GM12878 (cell line): ENCODE data around the gene TCP11L1. TPM values are rescaled to one million over a fixed set of nuclear protein-coding genes. Genes with fewer than 3 reads are reported as not detected.

Experiments
- ATAC-seq: fragments of 200-7000 bp; cut with Tn5 transposase; 3 replicates; pipeline ENCODE4 v1.9.1; 2020; ENCODE audit warnings: mild to moderate bottlenecking, moderate library complexity
- BruUV-seq: library from RNA; stranded (reverse); fragments of 400-500 nt; replicated peaks from 2 replicates; lab custom pipeline; 2021; lab: Mats Ljungman, UMichigan
- CTCF ChIA-PET: fragments of 300-600 bp; sonication (Branson Sonifier 250); formaldehyde crosslinking; extraction: SDS; loops from one replicate; lab custom pipeline; 2021; ENCODE audit warnings: inconsistent platforms; lab: Yijun Ruan, JAX
- POLR2A ChIA-PET: fragments of 350-600 bp; formaldehyde crosslinking; extraction: SDS; loops from one replicate; lab custom pipeline; 2021; ENCODE audit warnings: inconsistent platforms; lab: Charles Lee
- RAD21 ChIA-PET: fragments of 300-600 bp; sonication (Branson Sonifier 250); formaldehyde crosslinking; loops from one replicate; lab custom pipeline; 2023; ENCODE audit warnings: antibody characterized with exemption; ENCODE audit not compliant: unreplicated experiment; lab: Charles Lee
- SMC1A ChIA-PET: fragments of 300-600 bp; sonication (Branson Sonifier 250); formaldehyde crosslinking; loops from one replicate; lab custom pipeline; 2023; ENCODE audit not compliant: unreplicated experiment, uncharacterized antibody; lab: Charles Lee
- DNase-seq: peaks from one replicate; pipeline ENCODE4 v3.0.0-alpha.2; 2011; ENCODE audit warnings: low read depth, low spot score
- FAIRE-seq: peaks from 3 replicates; lab custom pipeline; 2011; peaks lifted over from hg19 to GRCh38; lab: Jason Lieb, UNC
- H2AFZ ChIP-seq: 2 replicates; pipeline ENCODE4 v1.6.0; 2011; ENCODE audit warnings: low read depth, low read length, control low read depth; ENCODE audit not compliant: control insufficient read depth
- H3K27ac ChIP-seq: 2 replicates; pipeline ENCODE4 v1.5.1; 2011; ENCODE audit warnings: control low read depth; ENCODE audit not compliant: control insufficient read depth, insufficient read depth
- H3K27me3 ChIP-seq, 2 experiments: replicated peaks in 1 of 2; 2 replicates each; pipeline versions ENCODE4 v1.6.0 to v1.6.1; 2011; ENCODE audit warnings: low read length in 1 of 2; ENCODE audit not compliant: control insufficient read depth in 2 of 2, insufficient read depth in 2 of 2
- H3K36me3 ChIP-seq, 2 experiments: 2 replicates each; pipeline ENCODE4 v1.5.1; 2011; ENCODE audit warnings: low read length in 1 of 2; ENCODE audit not compliant: control insufficient read depth in 2 of 2, insufficient read depth in 2 of 2
- H3K4me1 ChIP-seq: 2 replicates; pipeline ENCODE4 v1.6.1; 2011; ENCODE audit warnings: mild to moderate bottlenecking, low read length, moderate library complexity, mixed read lengths; ENCODE audit not compliant: control insufficient read depth, insufficient read depth
- H3K4me2 ChIP-seq: 2 replicates; pipeline ENCODE4 v1.6.0; 2011; ENCODE audit warnings: control low read depth; ENCODE audit not compliant: control insufficient read depth, insufficient read depth
- H3K4me3 ChIP-seq: fragments of 200-600 bp; sonication (generic); 2 replicates; pipeline ENCODE4 v1.5.1; 2016
- H3K79me2 ChIP-seq: 2 replicates; pipeline ENCODE4 v1.6.0; 2011; ENCODE audit warnings: low read length; ENCODE audit not compliant: control insufficient read depth, insufficient read depth
- H3K9ac ChIP-seq: 2 replicates; pipeline ENCODE4 v1.8.0; 2011; ENCODE audit warnings: low read length, control low read depth, mixed read lengths; ENCODE audit not compliant: control insufficient read depth, insufficient read depth
- H3K9me3 ChIP-seq: replicated peaks from 3 replicates; pipeline ENCODE4 v1.5.1; 2011; ENCODE audit warnings: mild to moderate bottlenecking, low read length; ENCODE audit not compliant: control insufficient read depth, insufficient read depth
- H4K20me1 ChIP-seq: 2 replicates; pipeline ENCODE4 v1.6.0; 2011; ENCODE audit not compliant: control insufficient read depth, insufficient read depth
- ATF3 ChIP-seq: IDR thresholded peaks from 2 replicates; pipeline ENCODE4 v1.6.1; 2011; ENCODE audit warnings: low read depth, mild to moderate bottlenecking, low read length, moderate library complexity, borderline replicate concordance; ENCODE audit errors: extremely low read depth
- CHD2 ChIP-seq: IDR thresholded peaks from 2 replicates; pipeline ENCODE4 v1.6.1; 2011; ENCODE audit warnings: low read depth, low read length, improper control_type of control experiment, borderline replicate concordance
- ELK1 ChIP-seq: IDR thresholded peaks from 2 replicates; pipeline ENCODE4 v1.6.1; 2012; ENCODE audit warnings: low read depth, low read length, improper control_type of control experiment
- ETV6 ChIP-seq, 2 experiments: fragments of 450-650 bp in 1 of 2; IDR thresholded peaks in 1 of 2; conservative IDR thresholded peaks in 1 of 2; 2 replicates each; pipeline ENCODE4 v1.6.1; 2014; ENCODE audit warnings: antibody characterized with exemption in 1 of 2, borderline replicate concordance in 1 of 2, low read depth in 1 of 2, mild to moderate bottlenecking in 1 of 2, moderate library complexity in 1 of 2
- MAX ChIP-seq: IDR thresholded peaks from 2 replicates; pipeline ENCODE4 v1.6.1; 2012; ENCODE audit warnings: low read depth, low read length, improper control_type of control experiment
- NFIC ChIP-seq: IDR thresholded peaks from 2 replicates; pipeline ENCODE4 v1.6.1; 2012; ENCODE audit warnings: low read depth, mild to moderate bottlenecking, inconsistent platforms, low read length, moderate library complexity
- NRF1 ChIP-seq: conservative IDR thresholded peaks from 2 replicates; pipeline ENCODE4 v1.6.1; 2011; ENCODE audit warnings: mild to moderate bottlenecking, low read depth, low read length, improper control_type of control experiment
- RCOR1 ChIP-seq: conservative IDR thresholded peaks from 2 replicates; pipeline ENCODE4 v1.6.1; 2012; ENCODE audit warnings: low read depth, low read length, improper control_type of control experiment
- SKIL ChIP-seq: fragments of 450-650 bp; IDR thresholded peaks from 2 replicates; pipeline ENCODE4 v1.6.1; 2017; ENCODE audit warnings: mild to moderate bottlenecking, low read depth, inconsistent platforms; ENCODE audit not compliant: poor library complexity, severe bottlenecking
- YBX1 ChIP-seq: fragments of 450-650 bp; IDR thresholded peaks from 2 replicates; pipeline ENCODE4 v1.6.1; 2016; ENCODE audit warnings: antibody characterized with exemption
- YY1 ChIP-seq: IDR thresholded peaks from 2 replicates; pipeline ENCODE4 v1.6.1; 2011; ENCODE audit warnings: low read depth, mild to moderate bottlenecking, low read length
- ZBTB11 ChIP-seq: fragments of 450-650 bp; formaldehyde crosslinking; IDR thresholded peaks from 2 replicates; pipeline ENCODE4 v1.5.0; 2022; ENCODE audit warnings: mild to moderate bottlenecking, missing genetic modification characterization
- ZNF622 ChIP-seq: fragments of 450-650 bp; IDR thresholded peaks from 2 replicates; pipeline ENCODE4 v1.6.1; 2017; ENCODE audit warnings: mild to moderate bottlenecking, inconsistent platforms
- WGBS: methylation state at CpG from one replicate; pipeline ENCODE4 v1.1.6; 2016; ENCODE audit warnings: low lambda C conversion rate; ENCODE audit not compliant: insufficient replicate concordance, insufficient coverage; ENCODE audit errors: missing lambda C conversion rate; 5-methylcytosine and 5-hydroxymethylcytosine counted together
- in situ Hi-C: fragments of 300-500 bp; cut with MboI; formaldehyde crosslinking; loops from 9 replicates; pipeline ENCODE4 v1.14.3; 2018; ENCODE audit warnings: mixed read lengths
- intact Hi-C: fragments of 100-400 bp; cut with micrococcal nuclease; formaldehyde crosslinking; loops from one replicate; pipeline ENCODE4 v1.14.2; 2022; ENCODE audit not compliant: unreplicated experiment
- polyA plus RNA-seq, 11 experiments: library from polyadenylated mRNA; depleted of rRNA in 4 of 11; unstranded in 6 of 11; stranded (reverse) in 5 of 11; fragments of >200 nt; fragmentation: Nextera tagmentation in 4 of 11; fragmentation: Illumina TruSeq in 1 of 11; extraction: Ambion mirVana in 4 of 11; extraction: Trizol in 1 of 11; gene quantifications; 1 replicate in 1 of 11; 2 replicates in 10 of 11; pipeline versions ENCODE4 v1.2.1 to v1.2.3, GENCODE V29; 2011 to 2016; ENCODE audit warnings: inconsistent platforms in 2 of 11, missing spikeins in 2 of 11, low read depth in 1 of 11
- total RNA-seq, 4 experiments: library from RNA; depleted of rRNA in 3 of 4; stranded (reverse); fragments of >200 nt in 3 of 4; fragmentation: Illumina TruSeq in 1 of 4; extraction: Trizol in 1 of 4; gene quantifications; 2 replicates each; pipeline versions ENCODE4 v1.2.1 to v1.2.3, GENCODE V29; 2013 to 2021

TCP11L1 gene
- total and polyA plus RNA-seq, 10 of the 15 experiments (the other 5 are each of a cell fraction or from before 2014, with no cell fraction given) = 5.3 to 15.7 (median 13.0) TPM

GRCh38 chr11:33015621-33016551 lies 23.5 kb upstream of the TCP11L1 start, which contains the start of gene DEPDC7:
DEPDC7 (plus strand) TSS chr11:33015878; CDS start chr11:33015956, 78 bp downstream.
- H4K20me1 ChIP-seq = no peaks in the 10 kb centered on the region
- peaks cover 0 to 5% of the 10 kb centered on the region in 2 experiments; a peak in 2 of 4 replicates for H3K27me3 ChIP-seq
- no peaks in the 10 kb centered on the region for H3K79me2 ChIP-seq
- FAIRE-seq (no peak), DNase-seq (no peak), ATAC-seq (peak; percentile 77)
- in situ Hi-C loops = no loop called here
- CTCF ChIA-PET = interaction anchor here (1.2 to 1.7 kb wide), 3 partner anchors 28 to 49 kb away, joined by 3 to 5 read pairs (median 4); no protein-coding TSS in a partner anchor
- H3K27ac ChIP-seq = no peak within 1 kb of the TSS
- intact Hi-C loops = no loop called here
- H2AFZ ChIP-seq = peak within 1 kb of the TSS; percentile 56
- RAD21 ChIA-PET = interaction anchor here (0.7 to 2.9 kb wide), 2 partner anchors 23 to 47 kb away, joined by 3 to 13 read pairs; partner anchors contain the start of gene TCP11L1
- H3K4me1 ChIP-seq = peaks cover 13% of the 10 kb centered on the region
- SMC1A ChIA-PET = interaction anchor here (1.0 to 3.0 kb wide), 8 partner anchors 10 to 49 kb away, joined by 4 to 12 read pairs (median 5); no protein-coding TSS in a partner anchor
- POLR2A ChIA-PET = interaction anchor here (1.0 to 1.3 kb wide), 4 partner anchors 9 to 24 kb away, joined by 3 to 8 read pairs (median 4); partner anchors contain the start of gene TCP11L1
- no peaks in the 10 kb centered on the region; the same call in 2 of the 3 replicates for H3K9me3 ChIP-seq
- BruUV-seq = no TSS peak
- no peak within 1 kb of the TSS; the same call in 1 of the 2 replicates for H3K9ac ChIP-seq
- 47% methylated on average over 61 of the region's 89 CpGs for WGBS
- peak within 1 kb of the TSS; percentile 50; the same call in 1 of the 2 replicates for H3K4me3 ChIP-seq
- no peaks in the 10 kb centered on the region for H3K36me3 ChIP-seq
- peak within 1 kb of the TSS; percentile 76 for H3K4me2 ChIP-seq
- TF ChIP-seq YBX1 (no peak), ZNF622 (no peak), ETV6 (conservative IDR thresholded peaks at IDR 0.05 in 1 of 2, IDR thresholded peaks at IDR 0.05 in 1 of 2; ENCODE audit: borderline replicate concordance in 1 of 2, low read depth in 1 of 2) (no peak), ZBTB11 (CRISPR knock-in tag) (no peak), ATF3 (no peak), CHD2 (no peak), MAX (no peak), ELK1 (no peak), RCOR1 (no peak), NFIC (no peak), SKIL (no peak), YY1 (peak; percentile 39; the same call in 1 of the 2 replicates), NRF1 (no peak)
